Smooth muscle cell (in vitro differentiated cells): Measurements from ENCODE around the gene PRR7. TPM values are rescaled to one million over a fixed set of nuclear protein-coding genes. Genes with fewer than 3 reads are reported as not detected.

ENCODE experiments used
- DNase-seq: peaks from one replicate; lab custom pipeline; 2025; ENCODE audit not compliant: unreplicated experiment; lab: John Stamatoyannopoulos, UW
- H2AFZ ChIP-seq: fragments of 200-600 bp; sonication (generic); 2 replicates; pipeline ENCODE4 v1.6.0; 2016; ENCODE audit warnings: antibody characterized with exemption, low read depth, mild to moderate bottlenecking
- H3F3A ChIP-seq: fragments of 200-600 bp; sonication (generic); 2 replicates; pipeline ENCODE4 v1.6.0; 2017; ENCODE audit warnings: antibody characterized with exemption, low read depth
- H3K27ac ChIP-seq: fragments of 200-600 bp; sonication (generic); 2 replicates; pipeline ENCODE4 v1.5.1; 2016; ENCODE audit warnings: low read depth, mild to moderate bottlenecking
- H3K27me3 ChIP-seq: fragments of 200-600 bp; sonication (generic); 2 replicates; pipeline ENCODE4 v1.6.1; 2016; ENCODE audit warnings: low read depth, mild to moderate bottlenecking
- H3K36me3 ChIP-seq: fragments of 200-600 bp; sonication (generic); 2 replicates; pipeline ENCODE4 v1.5.1; 2016; ENCODE audit warnings: low read depth
- H3K4me1 ChIP-seq: fragments of 200-600 bp; sonication (generic); 2 replicates; pipeline ENCODE4 v1.5.1; 2016; ENCODE audit warnings: low read depth
- H3K4me2 ChIP-seq: fragments of 200-600 bp; sonication (generic); 2 replicates; pipeline ENCODE4 v1.6.0; 2016; ENCODE audit warnings: mild to moderate bottlenecking
- H3K4me3 ChIP-seq: fragments of 200-600 bp; sonication (generic); 2 replicates; pipeline ENCODE4 v1.5.1; 2016; ENCODE audit warnings: mild to moderate bottlenecking
- H3K79me2 ChIP-seq: fragments of 200-600 bp; sonication (generic); 2 replicates; pipeline ENCODE4 v1.6.0; 2016; ENCODE audit warnings: low read depth, mild to moderate bottlenecking
- H3K9ac ChIP-seq: fragments of 200-600 bp; sonication (generic); 2 replicates; pipeline ENCODE4 v1.6.0; 2016; ENCODE audit warnings: low read depth
- H3K9me3 ChIP-seq: fragments of 200-600 bp; sonication (generic); replicated peaks from 2 replicates; pipeline ENCODE4 v1.5.1; 2016; ENCODE audit warnings: low read depth
- H4K20me1 ChIP-seq: fragments of 200-600 bp; sonication (generic); 2 replicates; pipeline ENCODE4 v1.6.0; 2016; ENCODE audit warnings: low read depth
- WGBS: methylation state at CpG from one replicate; pipeline ENCODE4 v1.1.7; 2016; ENCODE audit warnings: low lambda C conversion rate; 5-methylcytosine and 5-hydroxymethylcytosine counted together
- polyA plus RNA-seq: library from polyadenylated mRNA; unstranded; fragments of >200 nt; fragmentation: Nextera tagmentation; extraction: Ambion mirVana; gene quantifications from 2 replicates; pipeline ENCODE4 v1.2.1, GENCODE V29; 2016
- total RNA-seq: library from RNA; depleted of rRNA; stranded (reverse); fragments of >200 nt; gene quantifications from 2 replicates; pipeline ENCODE4 v1.2.3, GENCODE V29; 2014
- TF ChIP-seq, protein P1 (sequence below): fragments of 200-600 bp; sonication (generic); IDR thresholded peaks from 2 replicates; pipeline ENCODE4 v1.5.1; 2017; ENCODE audit warnings: borderline replicate concordance, mild to moderate bottlenecking, antibody characterized with exemption; ENCODE audit not compliant: insufficient read depth, poor library complexity, severe bottlenecking

PRR7 gene
- total and polyA plus RNA-seq, 2 experiments from 2014 or later, result 6.5 to 31.9 TPM

DNA sequence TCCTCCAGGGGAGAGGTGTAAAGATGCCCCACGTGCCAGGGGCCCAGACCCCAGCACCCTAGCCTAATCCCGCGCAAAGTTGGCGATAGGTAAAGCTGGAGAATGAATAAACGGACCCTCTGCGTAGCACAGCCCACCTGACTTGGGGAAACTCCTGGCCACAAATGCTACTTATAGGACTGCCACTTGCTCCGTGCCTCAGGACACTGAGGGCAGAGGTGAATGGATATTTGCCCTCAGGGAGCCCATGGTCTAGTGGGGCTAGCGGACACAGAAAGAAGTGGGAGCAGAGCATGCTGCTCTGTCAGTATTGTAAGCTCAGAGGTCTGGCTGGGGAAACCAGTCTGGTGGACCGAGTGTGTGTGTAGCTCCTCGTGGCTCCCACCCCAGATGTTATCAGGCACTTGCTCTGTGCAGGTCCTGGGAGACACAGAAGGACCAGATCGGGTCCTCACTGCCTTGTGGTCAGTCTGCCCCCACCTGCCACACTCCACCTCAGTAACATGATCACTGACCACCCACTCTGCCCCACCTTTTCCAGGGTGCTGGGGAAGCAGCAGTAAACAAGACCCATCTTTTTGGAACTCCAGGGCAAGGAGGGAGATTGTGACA, 19.3 kb upstream of the PRR7 start:
- Histone ChIP-seq H3K9ac (peak overlapping the region; percentile 92), H3K4me2 (peak overlapping the region; percentile 97), H3K4me3 (peak overlapping the region; percentile 83), H4K20me1 (peaks cover 22% of the 10 kb centered on the region), H3F3A (no peaks in the 10 kb centered on the region), H3K27me3 (no peaks in the 10 kb centered on the region), H3K27ac (peak overlapping the region; percentile 72), H2AFZ (peak overlapping the region; percentile 65), H3K9me3 (no peaks in the 10 kb centered on the region), H3K36me3 (no peaks in the 10 kb centered on the region), H3K4me1 (peaks cover 11% of the 10 kb centered on the region), H3K79me2 (peaks cover 15% of the 10 kb centered on the region)
- no peak for DNase-seq
- WGBS, result 15% methylated on average over 11 of the region's 11 CpGs
- TF ChIP-seq, protein P1, sequence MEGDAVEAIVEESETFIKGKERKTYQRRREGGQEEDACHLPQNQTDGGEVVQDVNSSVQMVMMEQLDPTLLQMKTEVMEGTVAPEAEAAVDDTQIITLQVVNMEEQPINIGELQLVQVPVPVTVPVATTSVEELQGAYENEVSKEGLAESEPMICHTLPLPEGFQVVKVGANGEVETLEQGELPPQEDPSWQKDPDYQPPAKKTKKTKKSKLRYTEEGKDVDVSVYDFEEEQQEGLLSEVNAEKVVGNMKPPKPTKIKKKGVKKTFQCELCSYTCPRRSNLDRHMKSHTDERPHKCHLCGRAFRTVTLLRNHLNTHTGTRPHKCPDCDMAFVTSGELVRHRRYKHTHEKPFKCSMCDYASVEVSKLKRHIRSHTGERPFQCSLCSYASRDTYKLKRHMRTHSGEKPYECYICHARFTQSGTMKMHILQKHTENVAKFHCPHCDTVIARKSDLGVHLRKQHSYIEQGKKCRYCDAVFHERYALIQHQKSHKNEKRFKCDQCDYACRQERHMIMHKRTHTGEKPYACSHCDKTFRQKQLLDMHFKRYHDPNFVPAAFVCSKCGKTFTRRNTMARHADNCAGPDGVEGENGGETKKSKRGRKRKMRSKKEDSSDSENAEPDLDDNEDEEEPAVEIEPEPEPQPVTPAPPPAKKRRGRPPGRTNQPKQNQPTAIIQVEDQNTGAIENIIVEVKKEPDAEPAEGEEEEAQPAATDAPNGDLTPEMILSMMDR, result no peak

DNA sequence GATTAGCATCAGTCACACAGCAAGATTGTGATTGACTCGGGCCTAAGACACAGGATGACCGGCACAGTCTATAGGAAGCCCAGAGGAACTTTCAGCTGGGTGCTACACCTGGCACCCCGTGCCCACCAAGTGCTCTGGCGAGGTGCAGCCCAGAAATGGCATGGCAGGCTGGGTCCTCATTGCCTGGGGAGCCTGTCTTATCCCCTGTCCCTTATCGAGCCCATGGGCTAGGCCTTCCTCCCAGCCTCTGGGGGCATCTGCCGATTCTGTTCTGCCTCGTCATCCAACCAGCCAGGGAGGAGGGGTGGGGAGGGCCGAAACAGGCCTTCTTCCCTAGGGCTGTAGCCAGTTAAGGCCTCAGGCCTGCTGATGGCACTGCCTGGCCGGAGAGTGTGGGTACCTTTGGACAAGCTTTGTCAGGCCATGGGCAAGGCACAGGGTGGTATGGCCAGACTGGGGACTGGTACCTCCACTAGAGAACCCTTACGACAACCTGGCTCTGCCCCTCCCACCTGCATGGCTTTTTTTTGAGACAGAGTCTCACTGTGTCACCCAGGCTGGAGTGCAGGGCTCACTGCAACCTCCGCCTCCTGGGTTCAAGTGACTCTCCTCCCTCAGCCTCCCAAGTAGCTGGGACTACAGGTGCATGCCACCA, 18.6 kb upstream of the PRR7 start:
- 93% methylated on average over 11 of the region's 11 CpGs for WGBS
- Histone ChIP-seq H3K4me1 (peaks cover 11% of the 10 kb centered on the region), H3K4me3 (peak overlapping the region; percentile 83), H2AFZ (no peak overlapping the region), H3K27ac (no peak overlapping the region), H3K79me2 (peaks cover 15% of the 10 kb centered on the region), H3K4me2 (peak overlapping the region; percentile 97), H3K36me3 (no peaks in the 10 kb centered on the region), H3F3A (no peaks in the 10 kb centered on the region), H3K9ac (no peak overlapping the region), H3K27me3 (no peaks in the 10 kb centered on the region), H4K20me1 (peaks cover 22% of the 10 kb centered on the region), H3K9me3 (no peaks in the 10 kb centered on the region)
- no peak for DNase-seq
- TF ChIP-seq, protein P1, result no peak

DNA sequence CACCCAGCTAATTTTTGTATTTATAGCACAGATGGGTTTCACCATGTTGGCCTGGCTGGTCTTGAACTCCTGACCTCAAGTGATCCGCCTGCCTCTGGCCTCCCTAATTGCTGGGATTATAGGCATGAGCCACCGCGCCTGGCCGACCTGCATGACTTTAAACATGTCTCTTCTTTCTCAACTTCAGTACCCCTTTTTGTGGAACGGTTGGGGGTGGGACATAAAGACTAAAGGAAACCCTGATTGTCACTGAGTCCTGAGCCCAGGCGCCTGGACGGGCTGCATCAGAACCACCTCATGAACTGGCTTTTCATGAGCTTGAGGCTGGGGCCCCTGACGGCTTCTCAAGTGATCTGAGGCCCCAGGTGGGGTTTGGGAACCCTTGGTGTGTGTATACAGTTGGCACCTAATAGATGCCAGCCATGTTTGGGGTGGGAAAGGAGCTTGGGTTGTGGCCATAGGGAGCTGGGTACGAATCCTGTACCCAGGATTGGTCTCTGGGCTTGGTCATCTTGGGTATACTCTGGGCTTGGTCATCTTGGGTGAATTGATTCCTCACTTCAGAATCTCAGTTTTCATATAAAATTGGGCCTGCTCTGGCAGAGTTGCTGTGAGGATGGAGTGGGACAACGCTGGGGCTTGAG, 17.9 kb upstream of the PRR7 start:
- no peaks in the 10 kb centered on the region for H3K36me3 ChIP-seq
- DNase-seq, result no peak
- no peak overlapping the region for H3K4me3 ChIP-seq
- peaks cover 22% of the 10 kb centered on the region for H4K20me1 ChIP-seq
- no peaks in the 10 kb centered on the region for H3F3A ChIP-seq
- peaks cover 15% of the 10 kb centered on the region for H3K79me2 ChIP-seq
- peaks cover 11% of the 10 kb centered on the region for H3K4me1 ChIP-seq
- no peak overlapping the region for H3K4me2 ChIP-seq
- 93% methylated on average over 10 of the region's 10 CpGs for WGBS
- no peaks in the 10 kb centered on the region for H3K27me3 ChIP-seq
- TF ChIP-seq, protein P1, result no peak
- H3K9me3 ChIP-seq, result no peaks in the 10 kb centered on the region
- no peak overlapping the region for H3K27ac ChIP-seq
- H3K9ac ChIP-seq, result no peak overlapping the region
- H2AFZ ChIP-seq, result no peak overlapping the region
